Hepatocyte (in vitro differentiated cells): ENCODE measurements around the gene HIBCH.

Source experiments
- EZH2phosphoT487 ChIP-seq: fragments of 200-600 bp; sonication (generic); IDR thresholded peaks from one replicate; pipeline ENCODE4 v1.6.1; 2018; ENCODE audit warnings: antibody characterized with exemption, mild to moderate bottlenecking, low read depth, moderate library complexity; ENCODE audit not compliant: unreplicated experiment, severe bottlenecking
- TF ChIP-seq, protein P1 (sequence below): fragments of 200-600 bp; sonication (generic); IDR thresholded peaks from 2 replicates; pipeline ENCODE4 v1.5.1; 2016; ENCODE audit warnings: antibody characterized with exemption, mild to moderate bottlenecking; ENCODE audit not compliant: poor library complexity

DNA sequence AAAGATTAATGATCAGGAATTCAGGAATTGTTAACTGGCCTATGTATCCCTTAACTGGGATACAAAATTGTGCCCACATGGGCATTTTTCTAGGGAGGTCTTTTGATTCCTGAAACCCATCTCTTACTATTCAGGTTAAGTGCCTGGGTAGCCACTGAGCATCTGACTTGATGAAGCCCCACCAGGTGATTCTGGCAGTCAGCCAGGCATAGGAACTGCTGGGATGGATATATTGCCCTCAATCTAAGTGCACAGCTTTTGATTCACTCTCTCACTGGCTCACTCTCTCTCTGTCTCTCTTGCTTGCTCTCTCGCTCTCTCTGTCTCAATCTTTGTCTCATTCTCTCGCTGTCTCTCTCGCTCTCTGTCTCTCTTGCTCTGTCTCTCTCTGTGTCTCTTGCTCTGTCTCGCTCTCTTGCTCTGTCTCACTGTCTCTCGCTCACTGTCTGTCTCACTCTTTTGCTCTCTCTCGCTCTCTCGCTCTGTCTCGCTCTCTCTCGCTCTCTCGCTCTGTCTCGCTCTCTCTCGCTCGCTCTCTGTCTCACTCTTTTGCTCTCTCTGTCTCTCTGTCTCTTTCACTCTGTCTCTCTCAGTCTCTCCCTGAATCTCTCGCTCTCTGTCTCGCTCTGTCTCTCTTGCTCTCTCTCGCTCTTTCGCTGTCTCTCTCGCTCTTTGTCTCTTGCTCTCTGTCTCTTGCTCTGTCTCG is 46.0 kb upstream of the HIBCH start:
- TF ChIP-seq, protein P1, sequence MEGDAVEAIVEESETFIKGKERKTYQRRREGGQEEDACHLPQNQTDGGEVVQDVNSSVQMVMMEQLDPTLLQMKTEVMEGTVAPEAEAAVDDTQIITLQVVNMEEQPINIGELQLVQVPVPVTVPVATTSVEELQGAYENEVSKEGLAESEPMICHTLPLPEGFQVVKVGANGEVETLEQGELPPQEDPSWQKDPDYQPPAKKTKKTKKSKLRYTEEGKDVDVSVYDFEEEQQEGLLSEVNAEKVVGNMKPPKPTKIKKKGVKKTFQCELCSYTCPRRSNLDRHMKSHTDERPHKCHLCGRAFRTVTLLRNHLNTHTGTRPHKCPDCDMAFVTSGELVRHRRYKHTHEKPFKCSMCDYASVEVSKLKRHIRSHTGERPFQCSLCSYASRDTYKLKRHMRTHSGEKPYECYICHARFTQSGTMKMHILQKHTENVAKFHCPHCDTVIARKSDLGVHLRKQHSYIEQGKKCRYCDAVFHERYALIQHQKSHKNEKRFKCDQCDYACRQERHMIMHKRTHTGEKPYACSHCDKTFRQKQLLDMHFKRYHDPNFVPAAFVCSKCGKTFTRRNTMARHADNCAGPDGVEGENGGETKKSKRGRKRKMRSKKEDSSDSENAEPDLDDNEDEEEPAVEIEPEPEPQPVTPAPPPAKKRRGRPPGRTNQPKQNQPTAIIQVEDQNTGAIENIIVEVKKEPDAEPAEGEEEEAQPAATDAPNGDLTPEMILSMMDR: no peak
- no peak for TF ChIP-seq EZH2phosphoT487
